ENCODE results near the gene ALKAL2.

Gene ALKAL2

DNA sequence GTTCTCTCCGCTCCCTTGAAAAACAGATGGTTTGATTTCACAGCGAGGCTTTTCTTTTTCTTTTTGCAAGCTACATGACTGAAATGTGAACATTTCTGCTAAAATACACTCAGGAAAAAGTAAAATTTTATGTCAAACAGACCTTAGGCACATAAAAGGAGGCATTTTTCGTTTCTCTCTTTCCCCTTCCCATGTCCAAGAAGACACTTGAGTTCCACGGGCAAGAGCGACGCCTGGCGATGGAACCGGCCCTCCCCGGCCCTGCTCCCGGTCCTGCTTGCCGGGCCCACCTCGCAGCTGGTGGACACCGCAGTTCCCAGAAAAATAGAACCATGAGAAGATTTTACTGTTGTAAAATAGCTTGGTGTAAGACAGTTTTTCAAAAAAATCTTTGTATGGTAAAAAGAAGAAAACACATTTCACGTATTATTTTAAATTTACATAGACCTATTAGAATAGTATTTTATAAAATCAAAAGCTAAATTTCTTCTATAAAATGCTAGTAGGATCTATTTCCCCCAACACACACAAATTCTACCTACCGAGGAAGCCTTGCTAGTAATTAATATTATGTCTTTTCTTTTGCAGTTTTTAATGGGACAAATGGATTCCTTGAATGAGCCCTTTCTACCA lies 2.3 kb upstream of the ALKAL2 start:
- Histone ChIP-seq H3K27ac (no peak overlapping the region), H3K4me3 (peak overlapping the region; percentile 74)
- TF ChIP-seq, protein P1, sequence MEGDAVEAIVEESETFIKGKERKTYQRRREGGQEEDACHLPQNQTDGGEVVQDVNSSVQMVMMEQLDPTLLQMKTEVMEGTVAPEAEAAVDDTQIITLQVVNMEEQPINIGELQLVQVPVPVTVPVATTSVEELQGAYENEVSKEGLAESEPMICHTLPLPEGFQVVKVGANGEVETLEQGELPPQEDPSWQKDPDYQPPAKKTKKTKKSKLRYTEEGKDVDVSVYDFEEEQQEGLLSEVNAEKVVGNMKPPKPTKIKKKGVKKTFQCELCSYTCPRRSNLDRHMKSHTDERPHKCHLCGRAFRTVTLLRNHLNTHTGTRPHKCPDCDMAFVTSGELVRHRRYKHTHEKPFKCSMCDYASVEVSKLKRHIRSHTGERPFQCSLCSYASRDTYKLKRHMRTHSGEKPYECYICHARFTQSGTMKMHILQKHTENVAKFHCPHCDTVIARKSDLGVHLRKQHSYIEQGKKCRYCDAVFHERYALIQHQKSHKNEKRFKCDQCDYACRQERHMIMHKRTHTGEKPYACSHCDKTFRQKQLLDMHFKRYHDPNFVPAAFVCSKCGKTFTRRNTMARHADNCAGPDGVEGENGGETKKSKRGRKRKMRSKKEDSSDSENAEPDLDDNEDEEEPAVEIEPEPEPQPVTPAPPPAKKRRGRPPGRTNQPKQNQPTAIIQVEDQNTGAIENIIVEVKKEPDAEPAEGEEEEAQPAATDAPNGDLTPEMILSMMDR (IDR thresholded peaks at IDR 0.05), result peak; percentile 35
- peak; percentile 75 for DNase-seq (ENCODE audit: low spot score)

DNA sequence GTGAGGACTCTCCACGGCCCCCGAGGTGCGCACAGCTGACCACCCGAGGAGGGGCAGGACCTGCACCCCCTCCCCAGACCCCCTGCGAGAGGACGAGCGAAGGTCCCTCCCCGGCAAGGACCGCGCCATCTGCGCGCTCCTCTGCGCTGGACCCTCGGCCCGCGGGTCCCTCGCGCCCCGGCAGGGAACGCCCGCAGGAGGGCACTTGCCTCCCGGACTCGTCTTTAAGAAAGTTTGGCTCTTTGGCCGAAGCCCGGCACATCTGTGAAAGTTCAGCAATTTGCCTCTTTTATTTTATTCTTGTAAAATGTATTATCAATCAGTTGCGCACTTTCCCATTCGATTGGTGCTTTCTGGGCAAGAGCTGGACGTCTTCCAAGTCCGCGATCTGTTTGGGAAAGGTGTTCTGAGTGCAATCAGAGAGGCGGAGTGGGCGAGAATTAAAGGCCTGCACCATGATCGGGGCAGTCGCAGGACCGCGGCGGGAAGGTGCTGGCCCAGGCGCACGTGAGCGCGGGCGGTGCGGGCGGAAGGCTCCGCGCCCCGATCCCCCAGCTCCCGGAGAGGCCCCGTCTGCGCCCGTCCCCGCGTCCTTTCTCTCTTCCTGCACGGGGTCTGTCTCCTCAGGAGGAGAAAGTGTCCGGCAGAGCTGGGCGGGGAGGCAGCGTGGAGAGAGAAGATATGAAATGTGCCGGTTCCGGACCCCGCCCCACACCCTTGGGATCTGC lies 1.6 kb upstream of the ALKAL2 start:
- DNase-seq (ENCODE audit: low spot score), result no peak
- Histone ChIP-seq H3K27ac (peak overlapping the region in 1 of 2 donors; percentile 38), H3K4me3 (peak overlapping the region; percentile 74)
- TF ChIP-seq, protein P1 (IDR thresholded peaks at IDR 0.05), result no peak

DNA sequence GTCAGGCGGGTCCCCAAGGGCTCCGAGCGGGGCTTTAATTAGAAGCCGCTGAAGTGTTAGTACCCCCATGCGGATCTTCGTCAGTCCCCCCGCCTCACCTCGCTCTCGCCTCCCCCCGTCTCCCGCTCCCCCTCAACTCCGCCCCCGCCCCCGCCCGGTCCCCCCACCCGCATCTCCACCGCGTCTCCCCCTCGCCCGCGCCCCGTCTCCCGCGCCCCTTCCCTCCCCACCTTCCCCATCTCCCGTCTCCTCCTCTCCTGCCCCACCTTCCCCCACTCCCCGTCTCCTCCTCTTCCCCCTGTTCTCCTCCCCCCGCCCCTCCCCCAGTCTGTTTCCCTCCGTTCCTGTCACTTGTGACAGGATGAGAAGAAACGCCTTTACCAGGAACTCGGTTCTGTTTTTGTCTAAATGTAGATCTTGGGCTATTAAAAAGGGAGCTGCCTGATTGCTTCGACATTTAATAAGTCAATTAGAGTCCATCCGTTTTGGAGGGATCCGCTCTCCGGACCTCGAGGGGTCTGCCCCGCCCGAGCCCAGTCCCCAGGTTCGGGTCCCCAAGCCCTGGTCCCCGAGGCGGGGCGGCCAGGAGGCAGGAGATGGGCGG lies 969 bp upstream of the ALKAL2 start:
- Histone ChIP-seq H3K27ac (peak overlapping the region in 1 of 2 donors; percentile 38), H3K4me3 (peak overlapping the region; percentile 74)
- TF ChIP-seq, protein P1 (IDR thresholded peaks at IDR 0.05), result no peak
- no peak for DNase-seq (ENCODE audit: low spot score)

DNA sequence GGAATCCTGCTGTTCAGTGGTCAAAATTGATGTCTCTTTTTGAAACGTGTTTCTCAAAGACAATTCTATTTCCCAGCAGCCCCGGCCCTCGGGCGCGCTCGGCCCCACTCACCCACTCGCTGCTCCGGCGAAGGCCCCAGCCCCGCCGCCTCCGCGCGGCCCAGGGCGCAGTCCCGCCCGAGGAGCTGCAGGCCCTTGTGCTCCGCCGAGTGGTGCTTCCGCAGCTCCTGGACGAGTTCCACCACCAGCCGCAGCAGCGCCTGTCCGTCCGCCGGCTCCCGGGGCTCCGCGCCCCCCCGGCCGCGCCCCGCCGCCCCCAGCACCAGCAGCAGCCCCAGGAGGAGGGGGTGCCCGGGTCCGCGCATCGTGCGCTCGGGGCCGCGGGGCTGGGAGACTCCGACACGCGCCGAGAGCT lies 413 bp downstream of the ALKAL2 start:
- DNase-seq (ENCODE audit: low spot score), result no peak

DNA sequence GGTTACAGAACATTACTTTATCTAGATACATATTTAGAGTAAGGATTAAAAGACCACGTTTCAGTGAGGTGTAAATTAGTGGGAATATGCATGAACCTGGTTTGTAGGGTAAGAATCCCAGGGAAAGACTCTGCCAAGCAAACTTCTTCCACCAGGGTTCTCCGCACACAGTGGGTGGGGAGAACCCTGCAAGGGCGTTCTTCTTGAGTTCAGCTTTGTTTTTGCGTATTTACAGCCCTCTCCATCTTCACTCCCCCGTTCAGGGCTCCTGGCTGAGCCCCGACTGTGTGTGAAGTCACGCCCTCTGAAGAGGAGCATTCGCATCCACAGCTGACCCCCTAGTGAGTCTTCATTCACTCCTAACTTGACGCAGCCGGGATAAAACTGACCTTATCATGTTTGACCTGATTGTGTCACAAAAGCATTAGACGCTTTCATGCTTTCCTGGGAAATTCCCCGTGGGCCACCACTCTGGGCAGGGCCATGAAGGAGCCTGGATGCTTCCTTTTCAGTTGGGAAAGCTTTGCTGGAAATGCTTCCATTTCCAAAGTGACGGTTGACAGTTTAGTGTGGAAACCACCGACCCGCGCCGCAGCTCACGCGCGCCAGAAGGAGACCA lies 1.0 kb downstream of the ALKAL2 start:
- DNase-seq (ENCODE audit: low spot score), result no peak
- peak overlapping the region; percentile 74 for H3K4me3 ChIP-seq
- H3K27ac ChIP-seq, result no peak overlapping the region
- TF ChIP-seq, protein P1 (IDR thresholded peaks at IDR 0.05), result no peak

More for the DNA sequence above, 413 bp downstream of the ALKAL2 start:
- Histone ChIP-seq H3K27ac (peak overlapping the region in 1 of 2 donors; percentile 33), H3K4me3 (peak overlapping the region; percentile 74)
- TF ChIP-seq, protein P1 (IDR thresholded peaks at IDR 0.05), result no peak

DNA sequence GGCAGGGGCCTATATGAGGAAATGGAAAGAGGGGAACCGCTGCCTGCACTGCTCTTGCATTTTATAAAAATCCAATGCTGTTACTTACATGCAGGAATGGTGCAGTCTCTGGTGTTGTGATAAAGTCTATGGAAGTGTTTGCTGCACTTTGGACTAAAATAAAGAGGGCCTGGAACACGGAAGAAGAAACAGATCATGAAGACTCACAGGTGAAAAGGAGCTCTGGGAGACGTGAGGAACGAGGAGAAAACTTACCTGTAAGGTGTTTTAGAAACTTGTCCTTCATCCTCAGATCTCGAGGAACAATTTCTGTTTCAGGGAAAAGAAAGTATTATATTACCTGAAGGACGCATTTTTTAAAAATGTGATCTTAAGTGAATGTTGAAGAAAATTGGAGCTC lies 1.9 kb downstream of the ALKAL2 start:
- no peak for DNase-seq (ENCODE audit: low spot score)
- Histone ChIP-seq H3K27ac (no peak overlapping the region), H3K4me3 (no peak overlapping the region)
- TF ChIP-seq, protein P1 (IDR thresholded peaks at IDR 0.05), result no peak

Measured in coronary artery (tissue), 2 donors.